GM19351 (cell line): ENCODE measurements around the gene ZNF581.

Source experiments
- ATAC-seq: cut with Tn5 transposase; IDR thresholded peaks from one replicate; pipeline ENCODE4 v1.9.1; 2021; ENCODE audit warnings: mild to moderate bottlenecking, moderate library complexity; ENCODE audit not compliant: unreplicated experiment

Gene ZNF581

GRCh38 chr19:55647732-55648584 lies 4.5 kb downstream of the ZNF581 start, which contains the start of gene CCDC106:
CCDC106 (plus strand) TSS chr19:55648212; CDS start chr19:55649047, 835 bp downstream.
- no peak for ATAC-seq

GRCh38 chr19:55648585-55649267 lies 5.3 kb downstream of the ZNF581 start:
- ATAC-seq: no peak

- no peak for ATAC-seq
Observed at GRCh38 chr19:55649268-55650125, 6.0 kb downstream of the ZNF581 start.

GRCh38 chr19:55650126-55650557 lies 6.7 kb downstream of the ZNF581 start:
- ATAC-seq: no peak

GRCh38 chr19:55650602-55651230 lies 7.3 kb downstream of the ZNF581 start:
- no peak for ATAC-seq

GRCh38 chr19:55651236-55651635 lies 7.8 kb downstream of the ZNF581 start:
- no peak for ATAC-seq

- no peak for ATAC-seq
Observed at GRCh38 chr19:55652311-55653128, 9.1 kb downstream of the ZNF581 start.

GRCh38 chr19:55653651-55654322 lies 10.3 kb downstream of the ZNF581 start:
- peak; percentile 39 for ATAC-seq

- ATAC-seq: peak; percentile 64
Observed at GRCh38 chr19:55654323-55654867, 10.9 kb downstream of the ZNF581 start.

GRCh38 chr19:55654868-55655647 lies 11.6 kb downstream of the ZNF581 start, which contains the start of gene U2AF2:
U2AF2 (plus strand) TSS chr19:55655035; CDS start chr19:55655105, 70 bp downstream.
- peak; percentile 29 for ATAC-seq

GRCh38 chr19:55655648-55656040 lies 12.2 kb downstream of the ZNF581 start:
- no peak for ATAC-seq

- ATAC-seq: no peak
Observed at GRCh38 chr19:55656552-55656951, 13.1 kb downstream of the ZNF581 start.

GRCh38 chr19:55656988-55657747 lies 13.7 kb downstream of the ZNF581 start:
- ATAC-seq: no peak

GRCh38 chr19:55658846-55659459 lies 15.5 kb downstream of the ZNF581 start:
- ATAC-seq: no peak

GRCh38 chr19:55659822-55660221 lies 16.4 kb downstream of the ZNF581 start:
- ATAC-seq: no peak

GRCh38 chr19:55660404-55660803 lies 17.0 kb downstream of the ZNF581 start:
- ATAC-seq: no peak

GRCh38 chr19:55660991-55661390 lies 17.5 kb downstream of the ZNF581 start:
- ATAC-seq: no peak
